MG63 (cell line): Measurements from ENCODE around the gene GPR158. TPM values are rescaled to one million over a fixed set of nuclear protein-coding genes. Genes with fewer than 3 reads are reported as not detected.

Experiments
- DNase-seq: peaks from one replicate; pipeline ENCODE4 v3.0.0-alpha.2; 2020
- H3K27me3 ChIP-seq: fragments of 250-450 bp; sonication (Bioruptor Pico); 2 replicates; pipeline ENCODE4 v1.5.1; 2020; ENCODE audit warnings: mild to moderate bottlenecking, moderate library complexity
- H3K36me3 ChIP-seq: fragments of 250-450 bp; sonication (Bioruptor Pico); 2 replicates; pipeline ENCODE4 v1.5.1; 2020; ENCODE audit warnings: mild to moderate bottlenecking, moderate library complexity
- H3K4me3 ChIP-seq: fragments of 250-450 bp; sonication (Bioruptor Pico); 2 replicates; pipeline ENCODE4 v1.5.1; 2020; ENCODE audit warnings: mild to moderate bottlenecking, moderate library complexity
- H3K9me3 ChIP-seq: fragments of 250-450 bp; sonication (Bioruptor Pico); 2 replicates; pipeline ENCODE4 v1.5.1; 2020; ENCODE audit warnings: mild to moderate bottlenecking, moderate library complexity
- total RNA-seq: library from RNA; depleted of rRNA; stranded (reverse); fragments of >200 nt; shearing (Covaris generic); gene quantifications from 2 replicates; pipeline ENCODE4 v1.2.3, GENCODE V29; 2014; ENCODE audit warnings: low replicate concordance

Gene GPR158
- total RNA-seq, 1 experiment from 2014 or later, result not detected

DNA sequence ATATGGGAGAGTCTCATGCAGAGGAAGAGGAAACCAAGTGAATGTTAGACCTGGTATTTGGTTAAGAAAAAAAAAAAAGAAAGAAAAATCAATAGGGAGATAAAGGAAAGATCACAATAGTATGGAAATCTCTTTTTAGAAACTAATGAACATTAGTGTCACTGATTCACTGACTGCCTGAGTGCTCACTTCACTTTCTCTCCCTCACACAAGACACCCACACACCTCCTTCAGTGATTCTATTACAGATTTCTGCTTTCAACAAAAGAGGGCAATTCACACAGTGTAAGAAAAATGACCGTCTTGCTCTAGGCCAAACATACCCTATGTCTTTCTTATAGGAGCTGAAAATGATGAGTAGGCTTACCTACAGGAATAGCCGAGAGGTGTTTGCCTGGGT is 6.0 kb downstream of the GPR158 start:
- Histone ChIP-seq H3K36me3 (no peaks in the 10 kb centered on the region), H3K9me3 (no peaks in the 10 kb centered on the region), H3K4me3 (no peak overlapping the region), H3K27me3 (peaks cover 14% of the 10 kb centered on the region)
- DNase-seq, result no peak

DNA sequence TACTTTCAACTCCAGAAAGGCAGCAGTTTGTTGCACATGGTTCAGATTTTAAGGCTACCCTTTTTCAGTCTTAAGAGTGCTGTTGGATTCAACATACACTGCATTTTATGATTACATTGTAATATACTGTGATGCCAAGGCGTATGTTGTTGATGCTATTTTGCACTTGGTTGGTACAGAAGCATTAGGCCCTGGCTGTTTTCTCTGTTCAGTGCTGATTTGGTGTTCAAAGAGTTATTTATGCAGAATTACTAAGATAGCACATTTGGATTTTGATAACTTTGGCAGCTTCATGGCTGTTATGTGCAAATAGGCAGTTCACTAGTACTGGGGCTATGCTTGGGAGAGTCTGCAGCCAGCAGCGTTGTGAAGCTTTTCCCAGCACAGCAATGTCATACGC is 7.8 kb downstream of the GPR158 start:
- no peak overlapping the region for H3K4me3 ChIP-seq
- no peaks in the 10 kb centered on the region for H3K9me3 ChIP-seq
- DNase-seq, result no peak
- H3K36me3 ChIP-seq, result no peaks in the 10 kb centered on the region
- no peaks in the 10 kb centered on the region; the same call in 1 of the 2 replicates for H3K27me3 ChIP-seq

DNA sequence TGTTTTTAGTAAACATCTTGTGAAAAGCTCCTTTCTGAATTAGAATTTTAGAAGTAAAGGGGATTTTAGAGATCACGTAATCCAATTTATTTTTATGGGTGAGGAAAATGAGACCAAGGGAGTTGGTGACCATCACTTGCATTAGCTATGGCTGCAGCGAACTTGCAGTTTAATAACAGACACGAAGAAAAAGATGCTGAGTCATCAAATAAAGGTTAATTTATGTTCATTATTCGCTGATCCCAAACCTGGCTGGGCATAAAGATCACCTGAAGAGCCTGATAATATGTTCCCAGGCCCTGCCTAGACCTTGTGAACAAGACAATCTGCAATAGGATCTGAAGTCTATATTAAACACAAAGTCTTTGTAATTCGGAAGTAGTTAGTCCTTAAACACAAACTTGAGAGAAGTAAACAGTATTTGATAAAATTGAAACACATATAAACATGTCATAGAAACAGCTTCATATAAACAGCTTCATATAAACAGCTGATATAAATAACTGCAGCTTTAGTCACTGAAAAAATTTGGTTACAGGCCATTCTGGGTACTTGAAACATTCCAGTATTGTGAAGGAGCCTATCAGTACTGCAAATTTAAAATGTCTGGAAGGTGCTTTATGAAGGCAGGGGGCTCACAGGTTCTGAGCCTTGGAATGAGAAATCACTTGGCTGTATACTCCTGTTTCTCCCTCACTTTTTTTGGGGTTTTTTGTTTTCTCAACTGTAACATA is 16.5 kb downstream of the GPR158 start:
- no peaks in the 10 kb centered on the region for H3K27me3 ChIP-seq

DNA sequence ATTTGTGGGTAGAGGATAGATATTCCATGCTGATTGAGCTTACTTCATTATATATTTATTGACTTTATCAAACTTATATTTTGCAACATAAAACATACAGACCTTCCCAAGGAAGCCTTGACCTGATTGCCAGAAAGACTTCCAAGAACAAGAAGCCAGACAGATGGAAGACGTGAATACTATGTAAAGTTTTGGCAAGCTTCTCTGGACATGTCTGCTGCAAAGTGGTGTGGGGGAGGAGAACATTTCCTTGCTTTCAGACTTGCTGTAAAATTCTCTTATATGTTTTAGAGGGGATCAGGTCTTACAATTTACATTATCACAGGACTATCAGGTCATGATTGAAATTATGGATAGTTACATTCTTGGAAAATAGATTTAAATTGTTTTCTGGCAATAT is 23.4 kb downstream of the GPR158 start:
- Histone ChIP-seq H3K4me3 (no peak overlapping the region), H3K36me3 (no peaks in the 10 kb centered on the region), H3K9me3 (no peaks in the 10 kb centered on the region), H3K27me3 (no peaks in the 10 kb centered on the region)
- DNase-seq, result no peak

More for the DNA sequence above, 16.5 kb downstream of the GPR158 start:
- DNase-seq, result no peak
- Histone ChIP-seq H3K4me3 (no peak overlapping the region), H3K9me3 (no peaks in the 10 kb centered on the region), H3K36me3 (no peaks in the 10 kb centered on the region)

DNA sequence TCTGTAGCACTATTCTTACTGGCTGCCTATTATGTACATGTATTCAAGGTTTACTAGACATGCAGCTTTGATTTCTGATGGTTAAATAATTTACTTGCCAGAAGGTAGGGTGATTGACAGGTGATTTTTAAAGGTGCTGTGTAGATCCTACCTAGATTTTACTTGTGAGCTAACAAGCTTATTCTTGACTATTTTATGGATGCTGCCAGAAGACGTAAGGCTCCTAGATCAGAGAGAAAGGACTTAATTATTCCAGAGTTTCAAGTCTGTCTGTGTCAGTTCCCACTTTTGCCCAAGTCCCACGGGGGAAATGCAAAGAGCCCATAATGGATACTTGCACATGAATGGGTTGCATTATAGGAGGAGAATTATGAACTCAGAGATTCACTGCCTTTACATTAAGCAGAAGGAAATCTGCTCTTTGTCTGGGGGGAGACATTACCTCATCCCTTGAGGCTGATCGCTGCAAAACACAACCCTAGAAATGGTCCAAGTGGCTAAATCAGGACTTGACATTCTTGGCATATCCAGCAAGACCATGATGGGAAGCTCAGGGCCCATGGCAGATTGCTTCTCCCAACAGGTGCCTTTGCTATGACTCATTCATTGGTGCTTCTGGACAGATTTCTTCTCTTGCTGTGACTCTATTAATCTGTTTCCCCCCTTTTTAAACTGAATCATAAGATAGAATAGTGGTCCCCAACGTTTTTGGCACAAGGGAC is 32.1 kb downstream of the GPR158 start:
- H3K4me3 ChIP-seq, result no peak overlapping the region
- no peaks in the 10 kb centered on the region for H3K27me3 ChIP-seq
- H3K9me3 ChIP-seq, result no peaks in the 10 kb centered on the region
- no peaks in the 10 kb centered on the region for H3K36me3 ChIP-seq
- DNase-seq, result no peak

DNA sequence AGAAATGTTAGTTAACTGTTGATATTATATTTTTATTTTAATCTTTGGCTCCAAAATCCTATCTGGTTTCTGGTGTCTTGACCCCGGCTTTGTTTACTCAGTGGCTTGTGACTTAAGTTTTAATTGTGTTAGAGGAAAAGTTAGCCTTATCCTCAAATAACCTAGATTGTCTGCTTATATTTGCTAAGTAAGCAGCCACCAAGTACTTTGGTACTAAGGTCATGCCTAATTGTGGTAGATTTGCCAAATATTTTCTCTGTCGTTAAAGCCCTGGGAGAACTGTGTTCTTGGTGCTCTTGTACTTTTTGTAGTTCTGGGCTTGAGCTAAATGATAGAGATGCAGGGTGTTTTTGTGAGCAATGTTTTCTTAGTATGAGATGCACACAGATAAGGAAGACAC is 34.8 kb downstream of the GPR158 start:
- Histone ChIP-seq H3K4me3 (no peak overlapping the region), H3K27me3 (no peaks in the 10 kb centered on the region), H3K36me3 (no peaks in the 10 kb centered on the region), H3K9me3 (no peaks in the 10 kb centered on the region)
- DNase-seq, result no peak

DNA sequence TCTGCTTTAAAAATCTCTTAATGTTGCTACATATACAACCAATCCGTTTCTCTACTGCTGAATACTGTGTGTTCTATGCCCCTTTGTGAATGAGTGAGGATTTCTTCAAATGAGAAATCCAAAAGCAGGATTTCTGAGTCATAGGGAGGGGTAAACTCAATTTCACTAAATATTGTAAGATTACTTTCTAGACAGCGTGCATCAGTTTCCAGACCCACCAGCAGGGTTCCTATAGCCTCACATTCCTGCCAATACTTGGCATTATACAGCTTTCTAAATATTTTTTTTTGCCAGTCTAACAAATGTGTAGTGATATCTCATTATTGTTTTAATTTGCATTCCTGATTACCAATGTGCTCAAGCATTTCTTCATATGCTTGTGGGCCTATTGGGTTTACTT is 35.5 kb downstream of the GPR158 start:
- Histone ChIP-seq H3K9me3 (no peaks in the 10 kb centered on the region), H3K36me3 (no peaks in the 10 kb centered on the region), H3K4me3 (no peak overlapping the region), H3K27me3 (no peaks in the 10 kb centered on the region)
- no peak for DNase-seq

DNA sequence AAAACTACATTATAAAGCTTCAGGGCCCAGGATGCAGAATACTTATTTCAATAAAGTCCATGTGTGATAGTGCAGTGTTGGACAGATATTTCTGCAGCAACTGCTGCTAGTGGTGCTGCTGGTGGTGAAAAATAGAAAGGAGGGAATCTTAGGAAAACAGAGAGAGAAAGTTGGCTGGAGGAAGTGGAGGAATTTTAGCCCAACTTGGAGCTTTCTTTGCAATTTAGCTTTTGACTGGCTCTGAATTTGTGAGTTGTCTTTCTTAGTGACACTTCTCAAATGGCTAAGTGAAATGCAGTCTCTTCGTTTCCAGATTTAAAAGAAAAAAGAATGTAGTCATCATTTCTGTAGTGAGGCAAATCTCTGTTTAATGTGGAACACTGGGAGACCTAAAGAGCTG is 45.4 kb downstream of the GPR158 start:
- no peak for DNase-seq
- Histone ChIP-seq H3K4me3 (no peak overlapping the region), H3K36me3 (no peaks in the 10 kb centered on the region), H3K27me3 (peaks cover 2% of the 10 kb centered on the region), H3K9me3 (no peaks in the 10 kb centered on the region)

DNA sequence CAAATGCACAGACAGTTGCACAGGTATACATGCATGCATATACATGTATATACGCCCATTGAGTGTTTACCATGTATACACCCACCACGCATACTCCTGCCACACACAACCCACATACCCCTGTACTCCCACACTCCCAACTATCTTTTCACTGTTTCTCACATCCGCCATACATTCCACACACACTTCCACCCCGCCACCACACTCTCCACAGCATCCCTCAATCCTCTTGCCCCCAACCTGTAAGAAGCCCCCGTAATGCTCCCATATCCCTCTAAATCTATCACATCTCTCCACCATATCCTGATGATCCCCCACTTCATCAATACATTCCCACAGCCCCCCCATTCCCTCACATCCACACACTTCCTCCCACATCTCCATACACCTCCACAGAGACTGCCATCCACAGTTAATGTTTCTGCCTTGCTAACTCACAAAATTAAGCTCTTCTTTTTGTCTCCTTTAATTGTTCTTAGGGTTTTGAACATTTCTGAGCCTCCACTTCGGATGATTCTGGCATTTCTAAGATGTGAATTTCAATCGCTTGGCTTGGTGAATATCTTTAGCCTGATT is 47.4 kb downstream of the GPR158 start:
- no peak for DNase-seq
- Histone ChIP-seq H3K9me3 (no peaks in the 10 kb centered on the region), H3K36me3 (no peaks in the 10 kb centered on the region), H3K4me3 (no peak overlapping the region), H3K27me3 (peaks cover 2% of the 10 kb centered on the region)

DNA sequence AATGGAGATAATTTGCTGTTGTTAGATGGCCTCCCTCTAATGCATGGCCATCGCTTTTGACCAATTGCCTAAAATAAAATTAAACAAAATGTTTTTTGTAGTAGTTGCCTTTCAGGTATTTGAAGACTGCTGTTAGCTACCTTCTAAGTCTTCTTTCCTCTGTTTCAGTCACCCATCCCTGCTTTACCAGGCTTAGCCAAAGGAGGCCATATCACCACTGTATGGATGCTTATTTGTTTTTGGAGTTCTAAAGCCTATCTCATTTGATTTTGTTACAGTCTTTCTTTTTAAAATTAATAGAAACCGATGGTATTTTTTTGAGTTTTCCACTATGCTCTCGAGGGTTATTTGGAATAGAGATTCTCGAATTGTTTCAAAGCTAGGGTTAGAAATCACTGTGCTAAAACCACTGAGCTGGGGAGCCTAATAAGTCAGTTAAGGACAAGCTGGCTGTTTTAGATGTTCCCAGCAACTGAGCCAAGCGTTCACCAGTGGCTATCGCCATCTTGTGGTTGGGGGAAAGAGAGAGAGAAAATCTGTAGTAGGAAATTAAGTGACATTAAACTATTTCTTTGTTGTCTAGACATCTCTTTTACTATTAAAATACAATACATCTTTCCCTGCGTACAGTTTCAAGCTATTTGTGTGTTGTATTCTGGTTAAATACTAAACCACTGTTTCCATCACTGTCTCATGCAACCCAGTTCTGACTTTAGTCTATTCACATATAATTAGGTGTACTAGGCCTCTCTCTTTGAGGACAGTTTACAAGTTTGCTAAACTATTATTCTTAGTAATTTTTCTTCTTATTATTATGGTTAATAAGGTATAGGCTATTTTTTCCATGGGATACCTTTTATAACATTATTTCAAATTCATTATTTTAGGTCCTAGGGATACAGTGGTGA is 52.2 kb downstream of the GPR158 start:
- Histone ChIP-seq H3K4me3 (no peak overlapping the region), H3K36me3 (no peaks in the 10 kb centered on the region), H3K27me3 (no peaks in the 10 kb centered on the region), H3K9me3 (no peaks in the 10 kb centered on the region)
- DNase-seq, result peak; percentile 11

DNA sequence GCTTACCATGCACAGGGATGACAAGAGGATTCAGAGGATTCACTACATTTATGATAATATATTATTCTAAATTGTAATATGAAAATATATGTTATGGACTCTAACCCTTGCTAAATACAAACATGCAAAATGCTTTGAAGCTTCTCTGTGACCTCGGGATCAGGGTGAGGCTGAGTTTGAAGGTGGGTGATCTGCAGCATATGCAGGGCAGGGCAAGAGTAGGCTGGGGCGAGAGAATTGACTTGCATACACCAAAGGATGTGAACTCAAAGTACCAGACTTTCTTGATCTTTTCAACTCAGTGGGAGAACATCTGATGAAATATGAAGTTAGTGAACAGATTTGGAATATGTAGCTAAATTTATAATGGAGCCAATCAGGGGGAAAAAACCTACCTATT is 57.0 kb downstream of the GPR158 start:
- Histone ChIP-seq H3K27me3 (no peaks in the 10 kb centered on the region), H3K36me3 (no peaks in the 10 kb centered on the region), H3K4me3 (no peak overlapping the region), H3K9me3 (no peaks in the 10 kb centered on the region)
- no peak for DNase-seq

DNA sequence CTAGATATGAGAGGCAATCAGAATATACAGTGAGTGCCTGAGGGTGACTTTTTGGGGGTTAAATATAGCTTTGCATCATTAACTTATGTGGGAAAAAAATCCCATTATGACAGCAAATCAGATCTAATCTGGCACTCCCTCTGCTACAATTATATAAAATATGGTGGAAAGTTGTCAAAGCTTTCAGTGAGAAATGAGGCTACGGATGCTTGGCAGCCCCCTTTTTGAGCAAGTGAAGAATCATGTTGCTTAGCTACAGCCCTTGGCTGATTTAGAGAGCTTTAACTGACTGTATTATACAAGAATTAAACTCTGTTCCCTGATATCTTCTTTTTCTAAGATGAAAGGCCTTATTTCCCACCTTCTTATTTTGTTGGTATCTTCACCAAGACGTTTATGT is 57.4 kb downstream of the GPR158 start:
- Histone ChIP-seq H3K9me3 (no peaks in the 10 kb centered on the region), H3K36me3 (no peaks in the 10 kb centered on the region)

DNA sequence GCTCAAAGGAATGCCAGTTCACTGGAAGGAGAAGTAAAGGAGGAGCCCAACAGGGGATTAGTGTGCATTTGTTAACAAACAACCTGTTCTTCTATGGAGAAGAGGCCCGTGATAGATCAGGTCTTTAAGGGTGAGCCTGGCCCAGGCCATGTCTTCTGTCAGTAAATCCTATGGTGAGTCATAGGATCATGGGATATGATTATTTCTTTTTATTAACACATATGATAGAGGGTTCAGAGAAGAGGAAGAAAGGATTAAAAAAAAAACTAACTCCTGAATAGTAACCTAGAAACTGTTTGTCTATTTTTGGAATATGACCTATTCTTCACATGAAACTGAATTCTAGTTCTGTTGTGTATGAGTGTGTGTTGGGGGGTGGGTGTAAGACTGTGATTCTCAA is 70.4 kb downstream of the GPR158 start:
- Histone ChIP-seq H3K9me3 (no peaks in the 10 kb centered on the region), H3K27me3 (no peaks in the 10 kb centered on the region), H3K4me3 (no peak overlapping the region), H3K36me3 (no peaks in the 10 kb centered on the region)
- no peak for DNase-seq

More for the DNA sequence above, 57.4 kb downstream of the GPR158 start:
- no peaks in the 10 kb centered on the region for H3K27me3 ChIP-seq
- no peak for DNase-seq
- no peak overlapping the region for H3K4me3 ChIP-seq

DNA sequence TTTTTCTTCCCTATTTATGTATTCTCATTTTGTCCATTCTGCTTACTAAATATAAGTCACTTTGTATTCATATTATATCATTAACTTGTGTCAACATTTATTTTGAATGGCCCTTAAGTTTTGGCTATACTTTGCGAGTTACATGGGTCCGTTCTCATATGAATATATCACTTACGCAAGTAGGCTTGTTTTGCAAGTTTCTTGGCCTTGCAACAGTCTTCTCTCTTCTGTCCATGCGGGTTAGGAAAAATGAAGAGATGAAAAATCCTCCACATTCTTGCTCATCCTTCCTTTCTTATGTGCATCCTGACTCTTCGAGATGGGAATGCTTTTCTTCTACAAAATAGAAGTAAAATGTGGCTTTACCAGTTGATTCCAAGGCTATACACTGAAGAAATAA is 82.8 kb downstream of the GPR158 start:
- no peak overlapping the region for H3K4me3 ChIP-seq

DNA sequence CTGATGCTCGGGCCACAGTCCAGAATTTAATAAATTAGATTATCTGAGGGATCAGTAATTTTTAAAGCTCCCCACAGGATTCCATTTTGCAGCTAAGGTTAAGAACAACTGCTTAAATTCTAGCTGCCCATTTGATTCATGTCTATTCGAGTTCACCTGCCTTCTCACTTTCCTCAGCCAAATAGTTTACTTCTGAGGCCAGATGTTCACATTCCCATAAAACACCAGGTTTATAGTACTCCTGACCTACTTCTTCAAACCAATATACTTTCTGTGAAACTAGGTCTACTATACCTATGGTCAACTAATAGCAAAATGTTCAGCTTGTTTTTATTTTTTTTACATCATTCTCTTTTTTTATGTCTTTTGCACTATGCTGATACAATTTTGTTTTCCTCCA is 86.3 kb downstream of the GPR158 start:
- no peak for DNase-seq
- Histone ChIP-seq H3K36me3 (no peaks in the 10 kb centered on the region), H3K4me3 (no peak overlapping the region), H3K9me3 (no peaks in the 10 kb centered on the region), H3K27me3 (no peaks in the 10 kb centered on the region)

More for the DNA sequence above, 82.8 kb downstream of the GPR158 start:
- no peak for DNase-seq
- Histone ChIP-seq H3K27me3 (no peaks in the 10 kb centered on the region), H3K9me3 (no peaks in the 10 kb centered on the region), H3K36me3 (no peaks in the 10 kb centered on the region)

DNA sequence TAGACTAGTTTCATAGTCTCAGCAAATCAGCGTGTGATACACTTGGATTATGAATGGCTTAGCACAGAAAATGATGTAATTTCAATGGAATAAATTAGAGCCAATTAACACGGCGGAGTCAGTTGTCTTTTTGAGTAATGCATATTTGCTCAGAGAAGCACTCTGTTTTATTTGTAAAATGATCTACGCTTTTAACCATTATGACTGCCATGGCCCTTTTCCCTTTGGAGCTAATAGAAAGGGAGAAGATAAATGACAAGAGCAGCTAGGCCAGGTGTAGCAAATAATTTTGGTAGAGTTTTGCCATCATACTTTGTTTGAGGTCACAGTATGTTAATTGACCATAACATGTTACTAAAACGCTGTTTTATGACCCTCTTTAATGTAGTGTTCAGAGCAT is 86.8 kb downstream of the GPR158 start:
- no peak for DNase-seq
- Histone ChIP-seq H3K27me3 (no peaks in the 10 kb centered on the region), H3K9me3 (no peaks in the 10 kb centered on the region), H3K4me3 (no peak overlapping the region), H3K36me3 (no peaks in the 10 kb centered on the region)

DNA sequence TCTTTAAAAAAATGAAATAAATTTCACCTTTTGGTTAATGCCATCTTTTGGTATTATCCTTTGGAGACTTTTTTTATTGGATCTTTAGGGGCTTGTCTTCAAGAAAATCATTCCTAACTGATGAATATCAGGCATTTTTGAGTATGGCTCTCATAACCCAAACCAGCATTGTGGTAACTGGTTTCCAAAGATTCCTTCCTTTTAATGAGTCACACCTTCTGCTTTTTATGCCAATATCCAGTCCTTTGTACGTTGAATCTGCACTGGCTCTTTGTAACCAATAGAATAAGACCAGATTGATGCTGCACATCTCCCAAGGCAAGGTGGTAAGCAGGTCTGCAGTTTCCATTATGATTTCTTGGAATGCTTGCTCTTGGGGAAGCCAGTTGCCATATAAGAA is 89.1 kb downstream of the GPR158 start:
- Histone ChIP-seq H3K9me3 (no peaks in the 10 kb centered on the region), H3K27me3 (no peaks in the 10 kb centered on the region), H3K36me3 (no peaks in the 10 kb centered on the region), H3K4me3 (no peak overlapping the region)
- no peak for DNase-seq
